SK-N-SH treated with all-trans-retinoic acid at 6 μM for 48 hours (cell line): ENCODE results near the gene IL31.

Experiments used
- ATAC-seq: fragments of 200-7000 bp; cut with Tn5 transposase; 3 replicates; pipeline ENCODE4 v1.9.1; 2020; ENCODE audit warnings: mild to moderate bottlenecking, moderate library complexity
- ARNTL ChIP-seq: fragments of 450-650 bp; formaldehyde crosslinking; IDR thresholded peaks from 2 replicates; pipeline ENCODE4 v1.5.0; 2020; ENCODE audit warnings: low read depth, mild to moderate bottlenecking, moderate library complexity, borderline replicate concordance
- BACH2 ChIP-seq: fragments of 250-450 bp; sonication (Bioruptor Pico); IDR thresholded peaks from 2 replicates; pipeline ENCODE4 v1.9.0; 2021; ENCODE audit warnings: mild to moderate bottlenecking, borderline replicate concordance
- CREB5 ChIP-seq: fragments of 250-450 bp; sonication (Bioruptor Pico); IDR thresholded peaks from 2 replicates; pipeline ENCODE4 v1.5.1; 2020; ENCODE audit warnings: low read depth, mild to moderate bottlenecking, moderate library complexity
- CSDC2 ChIP-seq: fragments of 250-450 bp; sonication (Bioruptor Pico); IDR thresholded peaks from 2 replicates; pipeline ENCODE4 v1.5.0; 2020; ENCODE audit warnings: mild to moderate bottlenecking, moderate library complexity
- CSRNP3 ChIP-seq: fragments of 250-450 bp; sonication (Bioruptor Pico); IDR thresholded peaks from 2 replicates; pipeline ENCODE4 v1.5.1; 2021; ENCODE audit warnings: mild to moderate bottlenecking, moderate library complexity
- GLIS3 ChIP-seq: fragments of 250-450 bp; sonication (Bioruptor Pico); IDR thresholded peaks from 2 replicates; pipeline ENCODE4 v1.5.0; 2020; ENCODE audit warnings: mild to moderate bottlenecking, moderate library complexity
- ISL1 ChIP-seq: fragments of 250-450 bp; sonication (Bioruptor Pico); IDR thresholded peaks from 2 replicates; pipeline ENCODE4 v2.1.2; 2022; ENCODE audit warnings: mild to moderate bottlenecking, moderate library complexity
- OSR1 ChIP-seq: fragments of 250-450 bp; sonication (Bioruptor Pico); IDR thresholded peaks from 2 replicates; pipeline ENCODE4 v1.8.0; 2022; ENCODE audit warnings: moderate library complexity, mild to moderate bottlenecking, inconsistent platforms
- PATZ1 ChIP-seq: fragments of 250-450 bp; sonication (Bioruptor Pico); IDR thresholded peaks from 2 replicates; pipeline ENCODE4 v1.8.0; 2020; ENCODE audit warnings: mild to moderate bottlenecking, moderate library complexity, borderline replicate concordance
- PPARA ChIP-seq: fragments of 250-450 bp; sonication (Bioruptor Pico); IDR thresholded peaks from 2 replicates; pipeline ENCODE4 v1.5.0; 2020; ENCODE audit warnings: mild to moderate bottlenecking, borderline replicate concordance
- RARB ChIP-seq: fragments of 250-450 bp; sonication (Bioruptor Pico); IDR thresholded peaks from 2 replicates; pipeline ENCODE4 v1.8.0; 2021; ENCODE audit warnings: mild to moderate bottlenecking, moderate library complexity
- SNAI2 ChIP-seq: fragments of 250-450 bp; sonication (Bioruptor Pico); IDR thresholded peaks from 2 replicates; pipeline ENCODE4 v1.5.0; 2020; ENCODE audit warnings: mild to moderate bottlenecking, moderate library complexity
- TCF4 ChIP-seq: fragments of 250-450 bp; sonication (Bioruptor Pico); IDR thresholded peaks from 2 replicates; pipeline ENCODE4 v1.8.0; 2021; ENCODE audit warnings: mild to moderate bottlenecking, moderate library complexity, borderline replicate concordance
- TOX ChIP-seq: fragments of 250-450 bp; sonication (Bioruptor Pico); IDR thresholded peaks from 2 replicates; pipeline ENCODE4 v1.8.0; 2021; ENCODE audit warnings: mild to moderate bottlenecking, moderate library complexity, borderline replicate concordance
- TSHZ2 ChIP-seq: fragments of 250-450 bp; sonication (Bioruptor Pico); IDR thresholded peaks from 2 replicates; pipeline ENCODE4 v1.5.0; 2020; ENCODE audit warnings: mild to moderate bottlenecking, moderate library complexity
- ZC3H10 ChIP-seq: fragments of 250-450 bp; sonication (Bioruptor Pico); IDR thresholded peaks from 2 replicates; pipeline ENCODE4 v1.5.1; 2021; ENCODE audit warnings: mild to moderate bottlenecking, moderate library complexity
- ZFP30 ChIP-seq: fragments of 450-650 bp; formaldehyde crosslinking; IDR thresholded peaks from 2 replicates; pipeline ENCODE4 v1.5.0; 2022; ENCODE audit warnings: mild to moderate bottlenecking, moderate library complexity
- ZNF565 ChIP-seq: fragments of 450-650 bp; formaldehyde crosslinking; conservative IDR thresholded peaks from 2 replicates; pipeline ENCODE4 v1.5.0; 2020; ENCODE audit warnings: low read depth, mild to moderate bottlenecking, moderate library complexity
- ZNF70 ChIP-seq: fragments of 450-650 bp; formaldehyde crosslinking; IDR thresholded peaks from 2 replicates; pipeline ENCODE4 v1.5.0; 2020; ENCODE audit warnings: mild to moderate bottlenecking, moderate library complexity
- ZNF8 ChIP-seq: fragments of 450-650 bp; formaldehyde crosslinking; IDR thresholded peaks from 2 replicates; pipeline ENCODE4 v1.5.0; 2020; ENCODE audit warnings: mild to moderate bottlenecking, moderate library complexity

IL31 gene

GRCh38 chr12:122139266-122139665 lies 34.8 kb downstream of the IL31 start:
- no peak for ATAC-seq

GRCh38 chr12:122138616-122139015 lies 35.4 kb downstream of the IL31 start:
- no peak for ATAC-seq
- TF ChIP-seq ZC3H10 (CRISPR knock-in tag) (no peak), CSDC2 (no peak), TCF4 (CRISPR knock-in tag) (no peak), ZNF70 (CRISPR knock-in tag) (no peak), TSHZ2 (CRISPR knock-in tag) (no peak)
- TF ChIP-seq, all 23 proteins: peak for 0

More at GRCh38 chr12:122139266-122139665, 34.8 kb downstream of the IL31 start:
- TF ChIP-seq ZNF70 (CRISPR knock-in tag) (no peak), ZNF565 (no peak), BACH2 (CRISPR knock-in tag) (no peak), TCF4 (CRISPR knock-in tag) (no peak), CREB5 (CRISPR knock-in tag) (no peak), ZNF8 (CRISPR knock-in tag) (no peak), CSRNP3 (CRISPR knock-in tag) (no peak), GLIS3 (CRISPR knock-in tag) (no peak), ZC3H10 (CRISPR knock-in tag) (no peak), TOX (no peak), PPARA (CRISPR knock-in tag) (no peak), ZFP30 (CRISPR knock-in tag) (no peak), SNAI2 (CRISPR knock-in tag) (no peak)
- TF ChIP-seq, all 23 proteins: peak for 0

- TF ChIP-seq ZNF8 (CRISPR knock-in tag) (no peak), CREB5 (CRISPR knock-in tag) (no peak), PATZ1 (no peak), ZFP30 (CRISPR knock-in tag) (no peak), RARB (CRISPR knock-in tag) (no peak), OSR1 (CRISPR knock-in tag) (no peak), ZNF70 (CRISPR knock-in tag) (no peak)
- TF ChIP-seq, all 23 proteins: peak for 0
Measured at GRCh38 chr12:122138181-122138580, 35.8 kb downstream of the IL31 start.

GRCh38 chr12:122137681-122138080 lies 36.3 kb downstream of the IL31 start:
- TF ChIP-seq ARNTL (CRISPR knock-in tag): no peak
- TF ChIP-seq ISL1 (CRISPR knock-in tag): no peak

More at GRCh38 chr12:122138181-122138580, 35.8 kb downstream of the IL31 start:
- no peak for ATAC-seq

More at GRCh38 chr12:122137681-122138080, 36.3 kb downstream of the IL31 start:
- no peak for ATAC-seq
